Measurements from ENCODE around the gene NPAT.
"Not testable (repeated sequence)": the region's sequence is repeated elsewhere in the genome, so short reads cannot be mapped to it uniquely, and the experiment has no call there.

NPAT gene

GRCh38 chr11:108147150-108147549, 75.3 kb downstream of the NPAT start:
- DNase-seq: no peak

- no peak for DNase-seq
Measured at GRCh38 chr11:108144615-108145014, 77.8 kb downstream of the NPAT start.

- DNase-seq: no peak
Measured at GRCh38 chr11:108142304-108142703, 80.1 kb downstream of the NPAT start.

GRCh38 chr11:108137212-108137611, 85.2 kb downstream of the NPAT start:
- no peak for DNase-seq

GRCh38 chr11:108135845-108136544, 86.4 kb downstream of the NPAT start:
- no peak for DNase-seq

GRCh38 chr11:108132993-108133538, 89.4 kb downstream of the NPAT start:
- DNase-seq: not testable (repeated sequence)

- DNase-seq: no peak
Measured at GRCh38 chr11:108131993-108132392, 90.4 kb downstream of the NPAT start.

- DNase-seq: no peak
Measured at GRCh38 chr11:108128772-108129171, 93.7 kb downstream of the NPAT start.

GRCh38 chr11:108125096-108125495, 97.3 kb downstream of the NPAT start:
- no peak for DNase-seq

- DNase-seq: no peak
Measured at GRCh38 chr11:108122166-108122628, 100.2 kb downstream of the NPAT start.

GRCh38 chr11:108121274-108122155, 100.9 kb downstream of the NPAT start, which contains the start of gene ACAT1:
Gene ACAT1 (plus strand): TSS chr11:108121567. CDS start chr11:108121607, 40 bp downstream.
- DNase-seq: peak; percentile 70

GRCh38 chr11:108120936-108121273, 101.5 kb downstream of the NPAT start:
- DNase-seq: not testable (repeated sequence)

- peak; percentile 3 for DNase-seq
Measured at GRCh38 chr11:108117746-108118371, 104.6 kb downstream of the NPAT start.

GRCh38 chr11:108115500-108116140, 106.8 kb downstream of the NPAT start:
- DNase-seq: no peak

GRCh38 chr11:108112057-108112456, 110.4 kb downstream of the NPAT start:
- no peak for DNase-seq

GRCh38 chr11:108111126-108111525, 111.3 kb downstream of the NPAT start:
- DNase-seq: no peak
